GM12875 (cell line): Measurements from ENCODE around the gene RNGTT.

Experiments used
- H3K4me3 ChIP-seq: one replicate; pipeline ENCODE4 v1.5.1; 2011; ENCODE audit warnings: low read depth, low read length, control low read depth
- TF ChIP-seq, protein P1 (sequence below): IDR thresholded peaks from 2 replicates; pipeline ENCODE4 v1.5.1; 2011; ENCODE audit warnings: low read depth, mild to moderate bottlenecking, control low read depth, inconsistent platforms, low read length, moderate library complexity, borderline replicate concordance; ENCODE audit not compliant: insufficient read depth

The RNGTT gene

DNA sequence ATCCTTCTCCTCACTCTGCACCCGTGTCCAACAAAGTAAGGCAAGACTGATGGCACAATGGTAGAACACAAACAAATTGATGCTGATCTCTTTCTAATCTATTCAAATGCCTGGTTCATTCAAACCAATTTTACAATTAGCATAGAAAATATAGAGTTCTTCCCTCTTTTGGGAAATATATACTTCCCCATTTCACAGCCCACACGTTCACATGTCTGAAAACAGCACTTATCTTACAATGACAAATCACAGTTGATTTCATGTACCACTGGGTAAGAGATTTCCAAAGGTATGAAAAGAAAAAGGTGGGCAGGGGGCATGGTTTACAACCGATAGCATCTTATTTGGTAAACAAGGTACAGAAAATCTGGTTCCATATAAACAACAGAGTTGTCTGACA, 137.6 kb downstream of the RNGTT start:
- no peak overlapping the region for H3K4me3 ChIP-seq
- TF ChIP-seq, protein P1, sequence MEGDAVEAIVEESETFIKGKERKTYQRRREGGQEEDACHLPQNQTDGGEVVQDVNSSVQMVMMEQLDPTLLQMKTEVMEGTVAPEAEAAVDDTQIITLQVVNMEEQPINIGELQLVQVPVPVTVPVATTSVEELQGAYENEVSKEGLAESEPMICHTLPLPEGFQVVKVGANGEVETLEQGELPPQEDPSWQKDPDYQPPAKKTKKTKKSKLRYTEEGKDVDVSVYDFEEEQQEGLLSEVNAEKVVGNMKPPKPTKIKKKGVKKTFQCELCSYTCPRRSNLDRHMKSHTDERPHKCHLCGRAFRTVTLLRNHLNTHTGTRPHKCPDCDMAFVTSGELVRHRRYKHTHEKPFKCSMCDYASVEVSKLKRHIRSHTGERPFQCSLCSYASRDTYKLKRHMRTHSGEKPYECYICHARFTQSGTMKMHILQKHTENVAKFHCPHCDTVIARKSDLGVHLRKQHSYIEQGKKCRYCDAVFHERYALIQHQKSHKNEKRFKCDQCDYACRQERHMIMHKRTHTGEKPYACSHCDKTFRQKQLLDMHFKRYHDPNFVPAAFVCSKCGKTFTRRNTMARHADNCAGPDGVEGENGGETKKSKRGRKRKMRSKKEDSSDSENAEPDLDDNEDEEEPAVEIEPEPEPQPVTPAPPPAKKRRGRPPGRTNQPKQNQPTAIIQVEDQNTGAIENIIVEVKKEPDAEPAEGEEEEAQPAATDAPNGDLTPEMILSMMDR: no peak

DNA sequence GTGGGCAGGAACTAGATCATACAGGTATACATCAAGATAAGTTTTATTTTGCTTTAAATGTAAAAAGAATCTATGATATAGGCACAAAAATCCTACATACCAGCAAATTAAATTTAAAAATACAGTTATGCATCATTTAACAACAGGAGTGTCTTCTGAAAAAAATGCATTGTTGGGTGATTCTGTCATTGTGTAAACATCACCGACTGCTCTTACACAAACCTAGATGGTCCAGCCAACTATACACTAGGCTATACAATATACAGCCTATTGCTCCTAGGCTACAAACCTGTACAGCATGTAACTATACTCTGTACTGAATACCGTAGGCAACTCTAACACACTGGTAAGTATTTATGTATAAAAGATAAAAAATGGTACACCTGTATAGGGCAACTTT, 139.4 kb downstream of the RNGTT start:
- no peak overlapping the region for H3K4me3 ChIP-seq
- TF ChIP-seq, protein P1: no peak

DNA sequence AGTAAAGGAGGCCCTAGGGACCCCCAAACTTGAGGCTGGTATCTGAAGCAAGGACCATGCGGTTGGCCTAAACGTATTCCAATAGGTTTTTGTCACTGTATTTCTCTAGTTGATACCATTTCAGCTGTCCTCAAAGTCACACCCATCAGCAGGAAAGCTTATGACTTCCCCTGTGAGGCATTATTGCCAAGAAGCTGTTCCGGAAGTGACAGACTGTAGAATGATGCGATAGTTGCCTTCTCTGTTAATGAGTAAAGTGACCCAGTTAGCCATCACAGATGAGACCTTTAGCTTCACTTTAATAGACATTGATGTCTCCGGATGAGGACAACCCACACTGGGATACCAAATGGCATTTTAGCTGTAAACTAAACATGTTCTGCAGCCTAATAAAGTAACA, 147.9 kb downstream of the RNGTT start:
- no peak overlapping the region for H3K4me3 ChIP-seq

DNA sequence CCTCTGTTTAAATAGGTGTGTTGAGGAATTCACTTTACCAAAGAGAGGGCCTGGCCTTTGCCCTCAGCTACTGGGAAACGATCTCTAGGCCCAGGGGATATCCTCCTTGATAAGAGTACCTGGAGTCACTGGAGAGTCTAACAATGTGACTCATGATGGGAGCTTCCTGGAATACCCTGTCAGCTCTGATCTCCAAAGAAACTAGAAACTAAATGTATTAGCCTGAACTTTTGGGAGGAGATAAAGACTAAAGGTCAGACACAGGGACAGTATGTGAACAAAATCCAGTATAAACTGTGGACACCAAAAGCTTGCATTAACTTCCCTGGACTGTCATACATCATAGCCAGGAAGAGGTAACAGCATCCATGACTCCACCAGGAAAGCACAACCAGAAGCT, 148.5 kb downstream of the RNGTT start:
- no peak overlapping the region for H3K4me3 ChIP-seq
- TF ChIP-seq, protein P1: no peak

More for the DNA sequence above, 147.9 kb downstream of the RNGTT start:
- TF ChIP-seq, protein P1: no peak

DNA sequence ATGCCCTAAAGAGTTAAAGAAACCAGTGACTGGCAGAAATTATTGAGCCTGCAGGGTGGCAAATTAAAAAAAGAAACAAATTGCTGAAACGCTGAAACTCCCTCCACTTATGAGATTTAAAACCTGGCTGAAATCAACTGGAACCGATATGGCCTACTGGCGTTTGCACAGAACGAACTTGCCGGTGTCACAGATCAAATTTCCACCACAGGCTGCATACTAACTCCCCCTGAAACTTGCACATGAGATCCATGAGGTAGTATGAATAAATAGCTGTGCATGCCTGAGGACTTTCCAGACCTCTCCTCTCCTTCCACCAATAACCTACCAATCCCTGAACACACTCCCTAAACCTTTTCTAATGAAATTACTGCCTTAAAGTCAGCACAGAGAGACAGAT, 150.4 kb downstream of the RNGTT start:
- TF ChIP-seq, protein P1: no peak
- no peak overlapping the region for H3K4me3 ChIP-seq

DNA sequence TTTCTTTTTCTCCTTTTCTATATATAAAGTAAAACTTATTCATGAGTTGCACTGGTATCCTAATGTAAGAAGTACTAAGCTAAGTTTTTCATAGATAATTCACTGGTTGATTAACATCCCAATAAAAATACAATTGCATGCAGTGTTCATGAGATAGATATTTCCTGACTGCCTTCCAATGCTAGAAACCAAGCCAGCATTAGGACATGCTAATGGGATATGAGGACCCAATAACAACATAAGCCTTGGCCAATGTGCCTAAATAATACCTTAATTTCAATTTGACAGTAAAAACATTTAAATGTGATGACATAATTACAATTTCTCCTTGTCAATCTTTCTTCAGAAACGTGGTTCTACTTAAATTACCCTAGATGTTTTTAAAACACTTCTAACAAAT, 152.7 kb downstream of the RNGTT start:
- TF ChIP-seq, protein P1: no peak
- no peak overlapping the region for H3K4me3 ChIP-seq

DNA sequence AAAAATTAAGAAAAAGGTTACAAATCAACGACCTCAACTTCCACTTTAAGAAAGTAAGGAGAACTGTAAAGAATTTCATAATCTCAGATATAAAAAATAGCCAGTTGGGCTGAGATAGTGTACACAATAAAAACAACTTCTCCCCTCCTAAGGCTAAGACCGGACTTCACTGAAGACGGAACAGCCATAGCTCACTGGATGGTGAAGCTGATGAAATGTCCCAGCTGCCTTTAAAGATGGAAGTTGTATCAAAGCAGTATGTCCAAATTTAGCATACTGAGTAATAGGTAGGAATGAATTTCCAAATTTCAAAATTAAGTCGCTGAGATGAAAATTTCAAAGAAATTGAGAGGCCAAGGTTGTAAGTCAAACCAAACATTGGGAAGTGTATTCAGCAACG, 153.3 kb downstream of the RNGTT start:
- TF ChIP-seq, protein P1: no peak
- H3K4me3 ChIP-seq: no peak overlapping the region
